GM18951 (cell line): ENCODE data around the gene CREG1.

ENCODE experiments used
- POLR2A ChIP-seq: IDR thresholded peaks from 4 replicates; pipeline ENCODE4 v1.6.1; 2011; ENCODE audit warnings: mild to moderate bottlenecking; ENCODE audit not compliant: insufficient read length, insufficient read depth; ENCODE audit errors: extremely low read depth
- in situ Hi-C: fragments of 300-500 bp; cut with MboI; formaldehyde crosslinking; loops from one replicate; pipeline ENCODE4 v1.12.0; 2022; ENCODE audit warnings: low sequenced_read_pairs, mixed read lengths, inconsistent platforms; ENCODE audit not compliant: unreplicated experiment

The CREG1 gene

GRCh38 chr1:167532964-167533824, 20.4 kb downstream of the CREG1 start:
- in situ Hi-C loops, result loop anchor here (10.0 kb wide), 2 partner anchors 268 to 468 kb away; no protein-coding TSS in a partner anchor
- TF ChIP-seq POLR2A, result no peak

- no peak for TF ChIP-seq POLR2A
- in situ Hi-C loops, result loop anchor here (10.0 kb wide), 2 partner anchors 268 to 468 kb away; no protein-coding TSS in a partner anchor
Observed at GRCh38 chr1:167532375-167532774, 21.2 kb downstream of the CREG1 start.

GRCh38 chr1:167529829-167530474, 23.6 kb downstream of the CREG1 start:
- TF ChIP-seq POLR2A, result no peak
- in situ Hi-C loops, result loop anchor here (10.0 kb wide), 2 partner anchors 265 to 465 kb away; no protein-coding TSS in a partner anchor

GRCh38 chr1:167528057-167528728, 25.4 kb downstream of the CREG1 start:
- no peak for TF ChIP-seq POLR2A
- in situ Hi-C loops, result no loop called here

- in situ Hi-C loops, result no loop called here
- TF ChIP-seq POLR2A, result no peak
Observed at GRCh38 chr1:167526667-167527383, 26.7 kb downstream of the CREG1 start.

GRCh38 chr1:167524651-167525050, 28.9 kb downstream of the CREG1 start:
- in situ Hi-C loops, result no loop called here
- TF ChIP-seq POLR2A, result no peak

- TF ChIP-seq POLR2A, result no peak
- in situ Hi-C loops, result no loop called here
Observed at GRCh38 chr1:167522246-167522645, 31.3 kb downstream of the CREG1 start.

- in situ Hi-C loops, result no loop called here
- TF ChIP-seq POLR2A, result no peak
Observed at GRCh38 chr1:167520711-167521206, 32.8 kb downstream of the CREG1 start.

GRCh38 chr1:167518331-167518700, 35.2 kb downstream of the CREG1 start, which contains the start of gene CD247:
CD247 (minus strand) TSS chr1:167518529; CDS start chr1:167518465, 64 bp downstream.
- TF ChIP-seq POLR2A, result no peak
- in situ Hi-C loops, result no loop called here

- in situ Hi-C loops, result no loop called here
Observed at GRCh38 chr1:167517535-167518330, 35.8 kb downstream of the CREG1 start.

GRCh38 chr1:167516404-167517388, 36.9 kb downstream of the CREG1 start:
- TF ChIP-seq POLR2A, result no peak

More at GRCh38 chr1:167517535-167518330, 35.8 kb downstream of the CREG1 start:
- TF ChIP-seq POLR2A, result no peak

More at GRCh38 chr1:167516404-167517388, 36.9 kb downstream of the CREG1 start:
- in situ Hi-C loops, result no loop called here
